Measurements from ENCODE around the gene WDR45B.

DNA sequence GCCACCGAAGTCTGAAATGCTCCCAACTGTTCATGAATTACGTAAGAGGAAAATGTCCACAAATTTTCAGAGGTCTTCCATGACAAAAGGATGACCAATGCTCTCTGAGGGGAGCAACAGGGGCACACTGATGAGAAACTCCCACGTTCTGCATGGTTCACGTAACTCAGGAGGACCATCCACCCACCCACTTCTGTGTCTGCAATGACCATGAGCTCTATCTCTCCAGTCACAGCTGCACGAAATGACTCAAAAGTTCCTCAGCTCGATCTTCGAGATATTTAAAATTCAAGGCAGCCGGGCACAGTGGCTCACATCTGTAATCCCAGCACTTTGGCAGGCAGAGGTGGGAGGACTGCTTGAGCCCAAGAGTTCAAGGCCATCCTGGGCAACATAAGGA is 15.8 kb downstream of the WDR45B start:
- TF ChIP-seq CTCF (IDR thresholded peaks at IDR 0.05; ENCODE audit: poor library complexity, severe bottlenecking), result no peak
- TF ChIP-seq POLR2AphosphoS5 (IDR thresholded peaks at IDR 0.05), result no peak
- no peak for TF ChIP-seq EP300 (conservative IDR thresholded peaks at IDR 0.05; ENCODE audit: poor library complexity, severe bottlenecking)
